MCF 10A (cell line): ENCODE measurements around the gene SDK1. TPM values are rescaled to one million over a fixed set of nuclear protein-coding genes. Genes with fewer than 3 reads are reported as not detected.

ENCODE experiments used
- BruUV-seq: library from RNA; stranded (reverse); fragments of 400-500 nt; replicated peaks from 2 replicates; lab custom pipeline; 2021; lab: Mats Ljungman, UMichigan
- CTCF ChIA-PET: fragments of 300-600 bp; sonication (Branson Sonifier 250); formaldehyde crosslinking; extraction: SDS; loops from one replicate; lab custom pipeline; 2021; ENCODE audit warnings: antibody characterized with exemption, inconsistent platforms; lab: Yijun Ruan, JAX
- POLR2A ChIA-PET: fragments of 300-600, 350-650 bp; sonication (Branson Sonifier 250); formaldehyde crosslinking; extraction: SDS; loops from one replicate; lab custom pipeline; 2020; ENCODE audit warnings: antibody characterized with exemption, inconsistent platforms; lab: Yijun Ruan, JAX
- DNase-seq: peaks from one replicate; pipeline ENCODE4 v3.0.0-alpha.2; 2018; ENCODE audit not compliant: unreplicated experiment
- H3K27ac Mint-ChIP-seq: one replicate; pipeline ENCODE4 v1.8.0; 2022; ENCODE audit warnings: mild to moderate bottlenecking, low read depth, mixed read lengths; ENCODE audit not compliant: unreplicated experiment
- H3K27me3 Mint-ChIP-seq: one replicate; pipeline ENCODE4 v1.8.0; 2022; ENCODE audit warnings: mixed read lengths; ENCODE audit not compliant: insufficient read depth, unreplicated experiment
- H3K36me3 Mint-ChIP-seq: one replicate; pipeline ENCODE4 v1.8.0; 2022; ENCODE audit warnings: mild to moderate bottlenecking, moderate library complexity, mixed read lengths; ENCODE audit not compliant: insufficient read depth, unreplicated experiment
- H3K4me1 Mint-ChIP-seq: one replicate; pipeline ENCODE4 v1.8.0; 2022; ENCODE audit warnings: mixed read lengths; ENCODE audit not compliant: insufficient read depth, unreplicated experiment
- H3K4me3 Mint-ChIP-seq: one replicate; pipeline ENCODE4 v1.8.0; 2022; ENCODE audit warnings: mild to moderate bottlenecking, moderate library complexity, mixed read lengths; ENCODE audit not compliant: unreplicated experiment
- H3K9me3 Mint-ChIP-seq: one replicate; pipeline ENCODE4 v1.8.0; 2022; ENCODE audit warnings: mixed read lengths; ENCODE audit not compliant: unreplicated experiment
- intact Hi-C: fragments of 100-400 bp; cut with micrococcal nuclease; formaldehyde crosslinking; loops from 2 replicates; pipeline ENCODE4 v1.14.1; 2022
- total RNA-seq: library from RNA; stranded (reverse); gene quantifications from 2 replicates; pipeline ENCODE4 v1.2.3, GENCODE V29; 2022
- TF ChIP-seq, protein P1 (sequence below): fragments of 200-600 bp; IDR thresholded peaks from one replicate; pipeline ENCODE4 v1.8.0; 2022; ENCODE audit warnings: antibody characterized with exemption, mild to moderate bottlenecking; ENCODE audit not compliant: unreplicated experiment

SDK1 gene
- total RNA-seq, 1 experiment from 2014 or later, result 3.3 TPM

DNA sequence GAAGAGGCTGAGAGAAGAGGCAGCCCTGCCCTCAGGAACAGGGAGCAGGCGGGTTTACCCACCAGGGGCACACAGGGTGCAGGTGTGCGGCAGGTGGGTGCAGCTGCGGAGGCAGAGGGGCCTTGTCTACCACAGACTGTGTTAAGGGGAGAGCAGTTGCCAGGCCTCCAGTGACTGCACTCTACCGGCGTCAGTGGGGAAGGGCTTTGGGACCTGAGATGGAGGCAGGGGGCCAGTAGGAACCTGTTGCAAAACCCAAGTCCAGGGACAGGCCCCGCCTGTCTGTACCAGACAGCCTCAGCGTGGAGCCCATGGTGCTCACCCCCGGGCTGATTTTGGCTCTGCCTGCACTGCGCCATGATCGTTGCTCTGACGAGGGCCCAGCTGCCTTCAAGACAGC, 873.4 kb downstream of the SDK1 start:
- no peak for DNase-seq
- Mint-ChIP-seq H3K9me3 (no peaks in the 10 kb centered on the region), H3K4me1 (peaks cover 4% of the 10 kb centered on the region), H3K36me3 (no peaks in the 10 kb centered on the region), H3K27ac (no peak overlapping the region), H3K27me3 (peaks cover 30% of the 10 kb centered on the region), H3K4me3 (no peak overlapping the region)
- POLR2A ChIA-PET, result no interaction called here
- TF ChIP-seq, protein P1, sequence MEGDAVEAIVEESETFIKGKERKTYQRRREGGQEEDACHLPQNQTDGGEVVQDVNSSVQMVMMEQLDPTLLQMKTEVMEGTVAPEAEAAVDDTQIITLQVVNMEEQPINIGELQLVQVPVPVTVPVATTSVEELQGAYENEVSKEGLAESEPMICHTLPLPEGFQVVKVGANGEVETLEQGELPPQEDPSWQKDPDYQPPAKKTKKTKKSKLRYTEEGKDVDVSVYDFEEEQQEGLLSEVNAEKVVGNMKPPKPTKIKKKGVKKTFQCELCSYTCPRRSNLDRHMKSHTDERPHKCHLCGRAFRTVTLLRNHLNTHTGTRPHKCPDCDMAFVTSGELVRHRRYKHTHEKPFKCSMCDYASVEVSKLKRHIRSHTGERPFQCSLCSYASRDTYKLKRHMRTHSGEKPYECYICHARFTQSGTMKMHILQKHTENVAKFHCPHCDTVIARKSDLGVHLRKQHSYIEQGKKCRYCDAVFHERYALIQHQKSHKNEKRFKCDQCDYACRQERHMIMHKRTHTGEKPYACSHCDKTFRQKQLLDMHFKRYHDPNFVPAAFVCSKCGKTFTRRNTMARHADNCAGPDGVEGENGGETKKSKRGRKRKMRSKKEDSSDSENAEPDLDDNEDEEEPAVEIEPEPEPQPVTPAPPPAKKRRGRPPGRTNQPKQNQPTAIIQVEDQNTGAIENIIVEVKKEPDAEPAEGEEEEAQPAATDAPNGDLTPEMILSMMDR, result no peak
- intact Hi-C loops, result no loop called here
- CTCF ChIA-PET, result interaction anchor here (0.6 to 0.7 kb wide), 2 partner anchors 8 to 141 kb away, joined by 3 read pairs; no protein-coding TSS in a partner anchor
- no TSS peak for BruUV-seq

DNA sequence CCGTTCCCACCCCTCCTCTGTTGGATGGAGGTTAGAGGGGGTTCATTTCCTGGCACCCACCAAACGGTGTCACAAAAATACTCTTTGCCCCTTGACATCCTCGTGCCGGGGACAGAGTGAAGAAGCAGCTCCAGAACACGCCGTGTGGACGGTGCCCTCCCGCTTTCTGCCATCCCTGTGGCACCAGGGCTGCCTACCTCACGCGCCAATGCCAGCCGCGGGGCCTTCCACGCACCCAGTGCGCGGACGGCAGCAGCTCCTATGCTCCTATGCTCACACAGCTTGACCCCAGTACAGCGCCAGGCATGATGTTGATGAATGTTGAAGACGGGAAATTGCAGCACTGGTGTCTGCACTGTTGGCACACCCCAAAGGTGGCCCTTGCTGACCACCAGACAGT, 873.8 kb downstream of the SDK1 start:
- BruUV-seq, result no TSS peak
- CTCF ChIA-PET, result interaction anchor here (1.1 kb wide), 1 partner anchor 13 kb away, joined by 3 read pairs; no protein-coding TSS in a partner anchor
- intact Hi-C loops, result no loop called here
- Mint-ChIP-seq H3K4me3 (no peak overlapping the region), H3K4me1 (no peaks in the 10 kb centered on the region), H3K36me3 (no peaks in the 10 kb centered on the region), H3K27me3 (peaks cover 30% of the 10 kb centered on the region), H3K27ac (no peak overlapping the region), H3K9me3 (no peaks in the 10 kb centered on the region)
- DNase-seq, result no peak
- POLR2A ChIA-PET, result no interaction called here
- TF ChIP-seq, protein P1, result no peak

DNA sequence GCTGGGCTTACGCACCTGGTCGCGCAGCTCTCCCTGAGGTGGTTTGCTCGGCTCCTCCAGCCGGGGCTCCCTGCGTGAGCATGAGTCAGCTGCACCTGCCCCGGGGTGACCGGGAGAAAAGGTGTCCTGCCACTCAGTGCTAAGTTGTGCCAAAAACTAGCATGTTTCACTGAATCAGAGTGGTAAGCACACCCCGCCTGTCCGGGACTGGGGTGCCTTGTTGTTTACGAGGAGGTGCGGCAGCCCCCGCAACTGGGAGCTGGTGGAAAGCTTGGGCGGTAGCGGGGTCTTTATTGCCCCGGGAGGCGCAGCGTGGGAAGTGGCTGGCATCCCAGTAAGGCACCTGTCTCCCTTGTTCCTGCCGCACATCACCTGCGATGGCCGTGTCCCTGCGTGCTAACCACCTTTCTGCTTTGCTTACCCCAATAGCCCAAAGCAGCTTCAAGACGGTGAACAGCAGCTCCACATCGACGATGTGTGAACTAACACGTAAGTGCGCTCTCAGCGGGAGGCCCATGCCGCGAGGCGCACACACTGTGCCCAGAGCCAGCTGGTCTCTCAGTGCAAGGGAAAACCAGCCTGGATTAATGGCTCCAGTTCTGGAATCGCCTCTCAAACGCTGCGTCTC, 874.4 kb downstream of the SDK1 start:
- H3K27me3 Mint-ChIP-seq, result peaks cover 27% of the 10 kb centered on the region
- TF ChIP-seq, protein P1, result no peak
- peak; percentile 35 for DNase-seq
- no peak overlapping the region for H3K27ac Mint-ChIP-seq
- H3K4me1 Mint-ChIP-seq, result no peaks in the 10 kb centered on the region
- no peaks in the 10 kb centered on the region for H3K36me3 Mint-ChIP-seq
- H3K9me3 Mint-ChIP-seq, result no peaks in the 10 kb centered on the region
- intact Hi-C loops, result no loop called here
- no peak overlapping the region for H3K4me3 Mint-ChIP-seq
- ChIA-PET CTCF (interaction anchor here (1.1 kb wide), 1 partner anchor 13 kb away, joined by 3 read pairs; no protein-coding TSS in a partner anchor), POLR2A (interaction anchor here (1.1 kb wide), 1 partner anchor 8 kb away, joined by 3 read pairs; no protein-coding TSS in a partner anchor)
- no TSS peak for BruUV-seq

DNA sequence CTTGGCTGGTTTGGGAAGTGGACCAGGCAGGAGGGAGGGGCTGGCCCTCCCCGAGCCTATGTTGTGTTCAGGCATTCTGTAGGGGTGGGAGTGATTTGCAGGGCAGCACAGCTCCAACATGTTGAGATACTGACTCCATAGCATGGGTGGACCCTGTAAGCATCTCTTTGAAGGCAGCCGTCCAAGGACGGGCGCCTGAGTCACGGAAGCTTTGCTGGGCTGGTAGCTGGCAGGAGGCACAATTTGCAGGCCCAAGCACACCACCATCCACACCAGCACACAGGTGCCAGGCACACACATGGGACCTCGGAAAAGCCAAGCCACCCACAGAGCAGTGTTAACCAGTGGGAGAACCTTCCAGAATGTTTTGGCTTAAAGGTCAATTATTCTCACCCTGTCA, 875.9 kb downstream of the SDK1 start:
- no peaks in the 10 kb centered on the region for H3K4me1 Mint-ChIP-seq
- TF ChIP-seq, protein P1, result no peak
- BruUV-seq, result no TSS peak
- peaks cover 17% of the 10 kb centered on the region for H3K27me3 Mint-ChIP-seq
- H3K36me3 Mint-ChIP-seq, result no peaks in the 10 kb centered on the region
- no peaks in the 10 kb centered on the region for H3K9me3 Mint-ChIP-seq
- DNase-seq, result peak; percentile 43
- ChIA-PET POLR2A (interaction anchor here (0.6 to 1.2 kb wide), 2 partner anchors 12 to 199 kb away, joined by 3 to 4 read pairs; no protein-coding TSS in a partner anchor), CTCF (no interaction called here)
- H3K27ac Mint-ChIP-seq, result no peak overlapping the region
- H3K4me3 Mint-ChIP-seq, result no peak overlapping the region
- intact Hi-C loops, result no loop called here
